IPS-15b (cell line): ENCODE results near the gene SDE2.

Experiments used
- H3K27me3 ChIP-seq: one replicate; pipeline ENCODE4 v1.6.1; 2013; ENCODE audit warnings: low read length; ENCODE audit not compliant: control insufficient read depth, insufficient read depth
- H3K36me3 ChIP-seq: one replicate; pipeline ENCODE4 v1.6.1; 2013; ENCODE audit warnings: low read length; ENCODE audit not compliant: control insufficient read depth, insufficient read depth
- H3K4me1 ChIP-seq: one replicate; pipeline ENCODE4 v1.6.1; 2013; ENCODE audit warnings: mild to moderate bottlenecking, low read length; ENCODE audit not compliant: control insufficient read depth, insufficient read depth
- H3K4me3 ChIP-seq: one replicate; pipeline ENCODE4 v1.5.1; 2013; ENCODE audit warnings: low read depth, low read length
- H3K9ac ChIP-seq: one replicate; pipeline ENCODE4 v1.6.1; 2013; ENCODE audit warnings: low read depth, mild to moderate bottlenecking, low read length
- H3K9me3 ChIP-seq: one replicate; pipeline ENCODE4 v1.6.1; 2013; ENCODE audit warnings: mild to moderate bottlenecking, low read length; ENCODE audit not compliant: control insufficient read depth, insufficient read depth

The SDE2 gene

DNA sequence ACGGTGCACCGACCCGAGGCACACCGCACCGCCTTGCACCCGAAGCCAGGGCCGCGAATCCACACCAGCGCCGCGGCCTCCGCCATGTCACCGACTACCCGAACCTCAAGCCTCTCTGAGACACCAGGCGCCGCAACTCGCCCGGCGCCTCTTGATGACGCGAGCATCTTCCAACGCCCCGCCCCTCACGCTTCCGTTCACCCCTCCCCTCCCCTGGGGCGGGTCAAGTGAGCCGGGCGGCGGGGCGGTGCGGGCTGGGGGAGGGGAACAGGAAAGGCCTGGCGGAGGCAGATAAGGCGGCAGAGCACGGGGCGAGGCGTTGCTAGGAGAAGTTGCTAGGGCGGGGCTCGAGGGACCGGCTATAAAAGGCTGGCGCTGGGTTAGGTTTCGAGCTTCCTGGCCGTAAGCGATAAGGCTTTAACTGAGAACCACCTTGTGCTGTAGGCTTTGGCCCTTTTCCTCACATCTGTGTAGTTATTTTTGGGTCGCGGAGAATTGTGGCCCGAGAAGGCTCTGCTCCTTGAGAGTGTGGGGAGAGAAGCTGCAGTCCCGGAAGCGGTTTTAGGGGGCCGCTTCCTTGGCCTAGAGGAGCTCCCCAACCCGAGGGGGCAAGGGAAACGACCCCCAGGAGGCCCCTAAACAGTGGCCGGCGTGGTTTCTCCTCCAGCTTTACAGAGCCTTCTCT, at the start of gene SDE2:
Gene SDE2, minus strand, starts transcription at position 117 of the 685 bp plus-strand sequence. Its CDS starts 31 bp downstream, at position 86.
- peak within 1 kb of the TSS; percentile 92 for H3K4me3 ChIP-seq
- H3K36me3 ChIP-seq: peaks cover 1% of the 10 kb centered on the region
- no peaks in the 10 kb centered on the region for H3K27me3 ChIP-seq
- no peaks in the 10 kb centered on the region for H3K9me3 ChIP-seq
- H3K4me1 ChIP-seq: peaks cover 11% of the 10 kb centered on the region
- H3K9ac ChIP-seq: peak within 1 kb of the TSS; percentile 94

GRCh38 chr1:226048886-226049285, 49.7 kb upstream of the SDE2 start:
- Histone ChIP-seq H3K36me3 (no peaks in the 10 kb centered on the region), H3K9ac (no peak overlapping the region), H3K9me3 (no peaks in the 10 kb centered on the region), H3K4me3 (no peak overlapping the region), H3K4me1 (no peaks in the 10 kb centered on the region), H3K27me3 (peaks cover 2% of the 10 kb centered on the region)

- Histone ChIP-seq H3K9me3 (no peaks in the 10 kb centered on the region), H3K4me1 (no peaks in the 10 kb centered on the region)
Measured at GRCh38 chr1:226047495-226047894, 48.4 kb upstream of the SDE2 start.

DNA sequence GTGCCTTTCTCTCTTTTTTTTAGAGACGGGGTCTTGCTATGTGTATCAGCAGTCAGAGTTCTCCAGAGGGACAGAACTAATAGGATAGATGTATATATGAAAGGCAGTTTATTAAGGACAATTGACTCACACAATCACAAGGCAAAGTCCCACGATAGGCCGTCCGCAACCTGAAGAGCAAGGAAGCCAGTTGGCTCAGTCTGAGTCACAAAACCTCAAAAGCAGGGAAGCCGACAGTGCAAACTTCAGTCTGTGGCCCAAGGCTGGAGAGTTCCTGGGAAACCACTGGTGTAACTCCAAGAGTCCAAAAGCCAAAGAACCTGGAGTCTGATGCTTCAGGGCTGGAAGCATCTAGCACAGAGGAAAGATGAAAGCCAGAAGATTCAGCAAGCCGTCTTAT, 47.1 kb upstream of the SDE2 start:
- Histone ChIP-seq H3K36me3 (no peaks in the 10 kb centered on the region), H3K27me3 (peaks cover 2% of the 10 kb centered on the region), H3K4me1 (no peaks in the 10 kb centered on the region), H3K9me3 (no peaks in the 10 kb centered on the region), H3K9ac (no peak overlapping the region), H3K4me3 (no peak overlapping the region)

More at GRCh38 chr1:226047495-226047894, 48.4 kb upstream of the SDE2 start:
- Histone ChIP-seq H3K36me3 (no peaks in the 10 kb centered on the region), H3K27me3 (peaks cover 2% of the 10 kb centered on the region), H3K4me3 (no peak overlapping the region), H3K9ac (no peak overlapping the region)

- Histone ChIP-seq H3K9me3 (no peaks in the 10 kb centered on the region), H3K4me1 (no peaks in the 10 kb centered on the region), H3K4me3 (no peak overlapping the region), H3K9ac (no peak overlapping the region), H3K27me3 (peaks cover 2% of the 10 kb centered on the region), H3K36me3 (no peaks in the 10 kb centered on the region)
Measured at GRCh38 chr1:226044514-226045101, 45.5 kb upstream of the SDE2 start.

GRCh38 chr1:226041419-226041818, 42.3 kb upstream of the SDE2 start:
- no peaks in the 10 kb centered on the region for H3K4me1 ChIP-seq
- peaks cover under 1% of the 10 kb centered on the region for H3K27me3 ChIP-seq
- H3K9me3 ChIP-seq: no peaks in the 10 kb centered on the region
- no peak overlapping the region for H3K4me3 ChIP-seq
- no peak overlapping the region for H3K9ac ChIP-seq
- no peaks in the 10 kb centered on the region for H3K36me3 ChIP-seq

DNA sequence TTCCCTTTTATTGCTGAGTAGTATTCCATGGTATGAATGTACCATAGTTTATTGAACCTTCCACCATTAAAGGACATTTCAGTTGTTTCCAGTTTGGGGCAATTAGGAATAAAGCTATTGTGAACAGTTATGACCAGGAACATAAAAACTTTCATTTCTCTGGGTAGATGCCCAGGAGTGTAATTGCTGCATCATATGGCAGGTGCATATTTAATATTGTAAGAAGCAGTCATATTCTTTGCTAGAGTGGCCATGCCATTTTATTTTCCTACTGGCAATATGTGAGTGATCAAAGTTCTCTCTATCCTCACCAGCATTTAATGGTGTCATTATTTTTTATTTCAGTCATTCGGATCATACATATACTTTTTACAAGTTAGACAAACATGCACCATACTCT, 39.5 kb upstream of the SDE2 start:
- Histone ChIP-seq H3K36me3 (no peaks in the 10 kb centered on the region), H3K9me3 (no peaks in the 10 kb centered on the region), H3K9ac (no peak overlapping the region)

DNA sequence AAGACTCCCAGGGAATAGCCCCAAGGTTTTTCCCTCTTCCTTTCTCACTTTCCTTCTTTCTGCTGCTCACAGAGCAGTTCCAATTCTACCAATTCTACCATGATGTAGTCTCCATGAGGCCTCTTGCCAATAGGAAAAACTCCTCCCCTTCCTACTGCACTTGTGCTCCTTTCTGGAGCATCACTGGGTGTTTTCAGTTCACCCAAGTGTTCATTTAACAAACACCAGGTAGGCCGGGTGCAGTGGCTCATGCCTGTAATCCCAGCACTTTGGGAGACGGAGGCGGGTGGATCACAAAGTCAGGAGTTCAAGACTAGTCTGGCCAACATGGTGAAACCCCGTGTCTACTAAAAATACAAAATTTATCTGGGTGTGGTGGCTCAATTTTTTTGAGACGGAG, 36.8 kb upstream of the SDE2 start:
- Histone ChIP-seq H3K36me3 (no peaks in the 10 kb centered on the region), H3K9me3 (no peaks in the 10 kb centered on the region), H3K9ac (no peak overlapping the region), H3K27me3 (no peaks in the 10 kb centered on the region), H3K4me1 (no peaks in the 10 kb centered on the region), H3K4me3 (no peak overlapping the region)

More for the DNA sequence above, 39.5 kb upstream of the SDE2 start:
- Histone ChIP-seq H3K27me3 (no peaks in the 10 kb centered on the region), H3K4me3 (no peak overlapping the region), H3K4me1 (no peaks in the 10 kb centered on the region)

DNA sequence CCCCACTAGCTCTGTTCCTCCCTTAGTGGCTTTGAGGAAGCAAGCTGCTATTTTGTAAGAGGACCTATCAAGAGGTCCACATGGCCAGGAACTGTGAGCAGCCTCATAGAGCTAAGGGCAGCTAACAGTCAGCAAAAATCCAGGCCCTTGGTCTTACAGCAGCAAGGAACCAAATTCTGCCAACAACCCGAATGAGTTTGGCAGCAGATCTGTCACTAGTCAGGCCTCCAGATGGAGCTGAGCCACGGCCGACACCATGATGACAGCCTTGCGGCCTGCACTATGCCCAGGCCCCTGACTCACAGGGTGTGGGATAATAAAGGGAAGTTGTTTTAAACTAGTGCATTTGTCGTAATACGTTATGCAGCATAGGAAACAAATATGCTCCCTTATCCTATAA, 35.3 kb upstream of the SDE2 start:
- H3K4me3 ChIP-seq: no peak overlapping the region
- H3K9ac ChIP-seq: no peak overlapping the region
- no peaks in the 10 kb centered on the region for H3K9me3 ChIP-seq
- H3K27me3 ChIP-seq: no peaks in the 10 kb centered on the region
- no peaks in the 10 kb centered on the region for H3K4me1 ChIP-seq
- no peaks in the 10 kb centered on the region for H3K36me3 ChIP-seq

GRCh38 chr1:226033991-226034390, 34.8 kb upstream of the SDE2 start:
- H3K27me3 ChIP-seq: no peaks in the 10 kb centered on the region
- no peaks in the 10 kb centered on the region for H3K36me3 ChIP-seq
- no peaks in the 10 kb centered on the region for H3K9me3 ChIP-seq
- H3K9ac ChIP-seq: no peak overlapping the region
- H3K4me1 ChIP-seq: no peaks in the 10 kb centered on the region
- H3K4me3 ChIP-seq: no peak overlapping the region

- Histone ChIP-seq H3K36me3 (no peaks in the 10 kb centered on the region), H3K9ac (no peak overlapping the region), H3K9me3 (no peaks in the 10 kb centered on the region), H3K27me3 (no peaks in the 10 kb centered on the region), H3K4me1 (no peaks in the 10 kb centered on the region), H3K4me3 (no peak overlapping the region)
Measured at GRCh38 chr1:226033582-226033981, 34.4 kb upstream of the SDE2 start.

DNA sequence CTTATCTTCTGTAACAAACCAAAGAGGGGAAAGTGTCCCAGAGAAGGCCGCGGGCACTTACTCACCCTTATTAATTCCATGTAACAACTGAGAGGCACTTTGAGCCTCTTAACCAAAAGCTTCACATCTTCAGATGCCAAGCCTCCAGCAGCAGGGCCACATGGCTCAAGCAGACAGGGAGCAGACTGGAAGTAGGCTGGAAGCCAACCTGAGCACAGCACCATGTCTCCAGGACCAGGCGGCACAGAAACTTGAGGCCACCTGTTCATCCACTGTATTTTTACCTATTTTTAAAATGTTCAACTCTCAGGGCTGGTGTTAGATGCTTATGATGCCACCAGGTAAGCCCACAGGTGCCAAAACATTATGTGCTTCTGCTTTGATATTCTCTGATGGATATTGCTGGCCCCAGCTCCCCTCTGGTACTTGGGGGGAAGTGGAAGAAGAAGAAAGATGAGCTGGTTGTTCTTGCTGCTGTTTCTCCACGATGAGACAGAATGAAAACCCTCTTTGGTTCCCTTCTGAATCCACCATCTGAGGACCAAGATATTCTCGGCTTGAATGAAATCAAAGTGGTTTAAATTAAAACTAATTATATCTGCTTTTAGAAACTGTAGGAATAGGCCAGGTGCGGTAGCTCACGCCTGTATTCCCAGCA, 30.6 kb upstream of the SDE2 start:
- Histone ChIP-seq H3K27me3 (no peaks in the 10 kb centered on the region), H3K9me3 (no peaks in the 10 kb centered on the region)

More for the DNA sequence above, 30.6 kb upstream of the SDE2 start:
- no peaks in the 10 kb centered on the region for H3K4me1 ChIP-seq
- no peak overlapping the region for H3K4me3 ChIP-seq
- no peak overlapping the region for H3K9ac ChIP-seq
- no peaks in the 10 kb centered on the region for H3K36me3 ChIP-seq
